KMS-11 (cell line): ENCODE measurements around the gene ARMC2.
"Not testable (repeated sequence)": the region's sequence is repeated elsewhere in the genome, so short reads cannot be mapped to it uniquely, and the experiment has no call there.

Source experiments
- H2AFZ ChIP-seq: fragments of 200-600 bp; sonication (generic); 2 replicates; pipeline ENCODE4 v1.6.1; 2016; ENCODE audit warnings: antibody characterized with exemption, mixed run types, low read depth
- H3K27ac ChIP-seq: fragments of 200-600 bp; sonication (generic); 2 replicates; pipeline ENCODE4 v1.6.1; 2016; ENCODE audit warnings: mild to moderate bottlenecking, mixed run types
- H3K27me3 ChIP-seq: fragments of 200-600 bp; sonication (generic); 2 replicates; pipeline ENCODE4 v1.6.1; 2017; ENCODE audit warnings: mild to moderate bottlenecking, low read depth, mixed run types, moderate library complexity; ENCODE audit not compliant: insufficient read depth
- H3K36me3 ChIP-seq: fragments of 200-600 bp; sonication (generic); 2 replicates; pipeline ENCODE4 v1.6.1; 2017; ENCODE audit warnings: mild to moderate bottlenecking, mixed run types; ENCODE audit not compliant: insufficient read depth
- H3K4me1 ChIP-seq: fragments of 200-600 bp; sonication (generic); 2 replicates; pipeline ENCODE4 v1.6.1; 2016; ENCODE audit warnings: mild to moderate bottlenecking, low read depth, mixed run types; ENCODE audit not compliant: poor library complexity, severe bottlenecking
- H3K4me2 ChIP-seq: fragments of 200-600 bp; sonication (generic); 2 replicates; pipeline ENCODE4 v1.7.0; 2016; ENCODE audit warnings: mild to moderate bottlenecking, mixed run types
- H3K4me3 ChIP-seq: fragments of 200-600 bp; sonication (generic); IDR thresholded peaks from 2 replicates; pipeline ENCODE4 v1.6.1; 2017; ENCODE audit warnings: low read depth, low read length, mixed read lengths; ENCODE audit not compliant: insufficient read depth
- H3K79me2 ChIP-seq: fragments of 200-600 bp; sonication (generic); 2 replicates; pipeline ENCODE4 v1.6.1; 2016; ENCODE audit warnings: low read depth, mixed run types; ENCODE audit not compliant: insufficient read depth
- H3K9ac ChIP-seq: fragments of 200-600 bp; sonication (generic); 2 replicates; pipeline ENCODE4 v1.6.1; 2016; ENCODE audit warnings: mild to moderate bottlenecking, mixed run types
- H4K20me1 ChIP-seq: fragments of 200-600 bp; sonication (generic); 2 replicates; pipeline ENCODE4 v1.6.1; 2016; ENCODE audit warnings: mild to moderate bottlenecking, mixed run types; ENCODE audit not compliant: insufficient read depth
- CTCF ChIP-seq: fragments of 200-600 bp; sonication (generic); conservative IDR thresholded peaks from 2 replicates; pipeline ENCODE4 v1.6.1; 2017; ENCODE audit warnings: low read depth, mild to moderate bottlenecking, antibody characterized with exemption, low read length, moderate library complexity, mixed read lengths

ARMC2 gene

GRCh38 chr6:108966855-108967755 is 118.9 kb downstream of the ARMC2 start:
- H4K20me1 ChIP-seq, result no peaks in the 10 kb centered on the region
- H3K27me3 ChIP-seq, result no peaks in the 10 kb centered on the region
- H3K79me2 ChIP-seq, result no peaks in the 10 kb centered on the region
- no peak overlapping the region for H3K4me3 ChIP-seq
- TF ChIP-seq CTCF, result no peak
- no peak overlapping the region for H3K9ac ChIP-seq
- H2AFZ ChIP-seq, result no peak overlapping the region
- H3K4me2 ChIP-seq, result no peak overlapping the region
- no peak overlapping the region for H3K27ac ChIP-seq
- H3K4me1 ChIP-seq, result no peaks in the 10 kb centered on the region
- H3K36me3 ChIP-seq, result no peaks in the 10 kb centered on the region

- Histone ChIP-seq H3K36me3 (no peaks in the 10 kb centered on the region), H3K4me2 (no peak overlapping the region), H3K27me3 (no peaks in the 10 kb centered on the region), H3K4me1 (no peaks in the 10 kb centered on the region), H4K20me1 (no peaks in the 10 kb centered on the region), H3K9ac (no peak overlapping the region), H3K79me2 (no peaks in the 10 kb centered on the region), H3K4me3 (no peak overlapping the region), H3K27ac (no peak overlapping the region), H2AFZ (no peak overlapping the region)
- TF ChIP-seq CTCF, result no peak
These were observed 120.4 kb downstream of the ARMC2 start for GRCh38 chr6:108968325-108969316.

- Histone ChIP-seq H3K36me3 (no peaks in the 10 kb centered on the region), H3K4me3 (no peak overlapping the region), H2AFZ (no peak overlapping the region), H3K9ac (no peak overlapping the region), H3K27me3 (no peaks in the 10 kb centered on the region), H3K79me2 (no peaks in the 10 kb centered on the region), H4K20me1 (no peaks in the 10 kb centered on the region), H3K4me1 (no peaks in the 10 kb centered on the region), H3K27ac (no peak overlapping the region), H3K4me2 (no peak overlapping the region)
- TF ChIP-seq CTCF, result no peak
These were observed 121.6 kb downstream of the ARMC2 start for GRCh38 chr6:108969776-108970175.

GRCh38 chr6:108974201-108974600 is 126.0 kb downstream of the ARMC2 start:
- Histone ChIP-seq H3K4me2 (no peak overlapping the region), H2AFZ (no peak overlapping the region), H3K4me1 (no peaks in the 10 kb centered on the region), H4K20me1 (no peaks in the 10 kb centered on the region), H3K4me3 (no peak overlapping the region), H3K36me3 (no peaks in the 10 kb centered on the region), H3K79me2 (no peaks in the 10 kb centered on the region), H3K27me3 (no peaks in the 10 kb centered on the region), H3K27ac (no peak overlapping the region), H3K9ac (no peak overlapping the region)
- no peak for TF ChIP-seq CTCF

- not testable (repeated sequence) for H4K20me1 ChIP-seq, H3K27ac ChIP-seq, H2AFZ ChIP-seq, H3K27me3 ChIP-seq, H3K4me1 ChIP-seq, H3K9ac ChIP-seq, H3K4me2 ChIP-seq, H3K79me2 ChIP-seq, H3K36me3 ChIP-seq, H3K4me3 ChIP-seq
These were observed 130.4 kb downstream of the ARMC2 start for GRCh38 chr6:108978638-108979037.
